ENCODE results near the gene PTPRD.

Gene PTPRD

GRCh38 chr9:8337834-8338766 lies 2274.7 kb downstream of the PTPRD start:
- DNase-seq: no peak

- DNase-seq: no peak
These were observed 2279.9 kb downstream of the PTPRD start for GRCh38 chr9:8332871-8333270.

- DNase-seq: no peak
These were observed 2280.5 kb downstream of the PTPRD start for GRCh38 chr9:8332331-8332650.

- no peak for DNase-seq
These were observed 2281.1 kb downstream of the PTPRD start for GRCh38 chr9:8331507-8332330.

GRCh38 chr9:8329561-8330283 lies 2283.1 kb downstream of the PTPRD start:
- no peak for DNase-seq

GRCh38 chr9:8315211-8315610 lies 2297.6 kb downstream of the PTPRD start:
- DNase-seq: no peak

- no peak for DNase-seq
These were observed 2303.5 kb downstream of the PTPRD start for GRCh38 chr9:8309258-8309657.

- DNase-seq: no peak
These were observed 2308.1 kb downstream of the PTPRD start for GRCh38 chr9:8304720-8305119.

GRCh38 chr9:8301296-8301695 lies 2311.5 kb downstream of the PTPRD start:
- no peak for DNase-seq

GRCh38 chr9:8297047-8297446 lies 2315.8 kb downstream of the PTPRD start:
- DNase-seq: no peak

GRCh38 chr9:8292657-8293056 lies 2320.1 kb downstream of the PTPRD start:
- DNase-seq: no peak

GRCh38 chr9:8289681-8290080 lies 2323.1 kb downstream of the PTPRD start:
- DNase-seq: no peak

GRCh38 chr9:8287970-8288369 lies 2324.8 kb downstream of the PTPRD start:
- no peak for DNase-seq

- DNase-seq: no peak
These were observed 2325.3 kb downstream of the PTPRD start for GRCh38 chr9:8287501-8287900.

GRCh38 chr9:8284884-8285283 lies 2327.9 kb downstream of the PTPRD start:
- DNase-seq: no peak

- DNase-seq: no peak
These were observed 2330.3 kb downstream of the PTPRD start for GRCh38 chr9:8282535-8282934.

GRCh38 chr9:8280811-8281210 lies 2332.0 kb downstream of the PTPRD start:
- no peak for DNase-seq

GRCh38 chr9:8278048-8278447 lies 2334.8 kb downstream of the PTPRD start:
- DNase-seq: no peak

GRCh38 chr9:8270235-8270634 lies 2342.6 kb downstream of the PTPRD start:
- no peak for DNase-seq

- no peak for DNase-seq
These were observed 2343.9 kb downstream of the PTPRD start for GRCh38 chr9:8268881-8269280.

- DNase-seq: no peak
These were observed 2344.5 kb downstream of the PTPRD start for GRCh38 chr9:8268216-8268878.

GRCh38 chr9:8267636-8268035 lies 2345.2 kb downstream of the PTPRD start:
- DNase-seq: no peak

- DNase-seq: no peak
These were observed 2345.9 kb downstream of the PTPRD start for GRCh38 chr9:8266861-8267260.
